ENCODE data around the gene PCDHB14. TPM values are rescaled to one million over a fixed set of nuclear protein-coding genes. Genes with fewer than 3 reads are reported as not detected.

The PCDHB14 gene
- total RNA-seq = 0.14 and 0.53 TPM in 2 replicates

GRCh38 chr5:141223112-141223783, at the start of gene PCDHB14:
TSS of gene PCDHB14 (plus strand) at chr5:141223343. CDS start at chr5:141223506, 163 bp downstream.

GRCh38 chr5:141177577-141178191, 45.5 kb upstream of the PCDHB14 start, which contains the start of gene PCDHB8:
TSS of gene PCDHB8 (plus strand) at chr5:141177790. CDS start at chr5:141178035, 245 bp downstream.

GRCh38 chr5:141182248-141182647, 40.9 kb upstream of the PCDHB14 start, which contains the start of gene PCDHB16:
TSS of gene PCDHB16 (plus strand) at chr5:141182387. CDS start at chr5:141182560, 173 bp downstream.

GRCh38 chr5:141186897-141187512, 36.1 kb upstream of the PCDHB14 start, which contains the start of gene PCDHB9:
TSS of gene PCDHB9 (plus strand) at chr5:141187161. CDS start at chr5:141187319, 158 bp downstream.

GRCh38 chr5:141192110-141192725, 30.9 kb upstream of the PCDHB14 start, which contains the start of gene PCDHB10:
TSS of gene PCDHB10 (plus strand) at chr5:141192353. CDS start at chr5:141192553, 200 bp downstream.

GRCh38 chr5:141199359-141200235, 23.5 kb upstream of the PCDHB14 start, which contains the start of gene PCDHB11:
TSS of gene PCDHB11 (plus strand) at chr5:141199627. CDS start at chr5:141199775, 148 bp downstream.

GRCh38 chr5:141208478-141208877, 14.7 kb upstream of the PCDHB14 start, which contains the start of gene PCDHB12:
TSS of gene PCDHB12 (plus strand) at chr5:141208719. CDS start at chr5:141208908, 189 bp downstream.

GRCh38 chr5:141213656-141214339, 9.3 kb upstream of the PCDHB14 start, which contains the start of gene PCDHB13:
TSS of gene PCDHB13 (plus strand) at chr5:141213919. CDS start at chr5:141214124, 205 bp downstream.

GRCh38 chr5:141245250-141245717, 22.1 kb downstream of the PCDHB14 start, which contains the start of gene PCDHB15:
TSS of gene PCDHB15 (plus strand) at chr5:141245395. CDS start at chr5:141245579, 184 bp downstream.

Other genes with a start within 250 kb of the PCDHB14 start
- gene PCDHB1, start 172.0 kb upstream of the PCDHB14 start, total RNA-seq = not detected in 2 replicates
- gene PCDHB2, start 128.7 kb upstream of the PCDHB14 start, total RNA-seq = 0.66 and 0.72 TPM in 2 replicates
- 0.14 and 0.27 TPM in 2 replicates for gene PCDHB3, start 122.9 kb upstream of the PCDHB14 start, total RNA-seq
- gene PCDHB4, start 101.5 kb upstream of the PCDHB14 start, total RNA-seq = 0.07 and 0.13 TPM in 2 replicates
- gene PCDHB5, start 88.1 kb upstream of the PCDHB14 start, total RNA-seq = 0.40 and 0.43 TPM in 2 replicates
- 0.07 TPM in 1 of 2 replicates, not detected in the other for gene PCDHB6, start 73.3 kb upstream of the PCDHB14 start, total RNA-seq
- 0.22 and 0.40 TPM in 2 replicates for gene PCDHB7, start 50.7 kb upstream of the PCDHB14 start, total RNA-seq
- gene PCDHB8, start 45.6 kb upstream of the PCDHB14 start, total RNA-seq = 0.07 and 0.13 TPM in 2 replicates
- gene PCDHB16, start 41.0 kb upstream of the PCDHB14 start, total RNA-seq = 0.07 and 0.13 TPM in 2 replicates
- 0.13 and 0.14 TPM in 2 replicates for gene PCDHB9, start 36.2 kb upstream of the PCDHB14 start, total RNA-seq
- gene PCDHB10, start 31.0 kb upstream of the PCDHB14 start, total RNA-seq = 0.22 and 0.66 TPM in 2 replicates
- 0.07 and 0.27 TPM in 2 replicates for gene PCDHB11, start 23.7 kb upstream of the PCDHB14 start, total RNA-seq
- gene PCDHB12, start 14.6 kb upstream of the PCDHB14 start, total RNA-seq = 0.07 and 0.27 TPM in 2 replicates
- 0.22 and 0.66 TPM in 2 replicates for gene PCDHB13, start 9.4 kb upstream of the PCDHB14 start, total RNA-seq
- gene PCDHB15, start 22.1 kb downstream of the PCDHB14 start, total RNA-seq = 0.14 and 0.66 TPM in 2 replicates
- gene SLC25A2, start 80.7 kb downstream of the PCDHB14 start, total RNA-seq = 0.27 and 0.50 TPM in 2 replicates
- 62.1 and 70.6 TPM in 2 replicates for gene TAF7, start 97.4 kb downstream of the PCDHB14 start, total RNA-seq
- gene PCDHGA1, start 107.2 kb downstream of the PCDHB14 start, total RNA-seq = 0.22 and 0.40 TPM in 2 replicates
- gene PCDHGA2, start 115.4 kb downstream of the PCDHB14 start, total RNA-seq = 1.1 and 1.2 TPM in 2 replicates
- gene PCDHGA3, start 120.5 kb downstream of the PCDHB14 start, total RNA-seq = 0.65 and 0.93 TPM in 2 replicates
- 0.50 and 0.66 TPM in 2 replicates for gene PCDHGB1, start 126.8 kb downstream of the PCDHB14 start, total RNA-seq
- 2.2 and 5.2 TPM in 2 replicates for gene PCDHGA4, start 131.7 kb downstream of the PCDHB14 start, total RNA-seq
- gene PCDHGB2, start 136.7 kb downstream of the PCDHB14 start, total RNA-seq = 1.3 and 2.0 TPM in 2 replicates
- gene PCDHGA5, start 140.8 kb downstream of the PCDHB14 start, total RNA-seq = 0.72 and 1.1 TPM in 2 replicates
- gene PCDHGB3, start 146.9 kb downstream of the PCDHB14 start, total RNA-seq = 1.4 and 2.9 TPM in 2 replicates
- 2.1 and 2.9 TPM in 2 replicates for gene PCDHGA6, start 150.5 kb downstream of the PCDHB14 start, total RNA-seq
- 0.65 and 2.0 TPM in 2 replicates for gene PCDHGA7, start 159.4 kb downstream of the PCDHB14 start, total RNA-seq
- 5.6 and 9.7 TPM in 2 replicates for gene PCDHGB4, start 164.4 kb downstream of the PCDHB14 start, total RNA-seq
- gene PCDHGA8, start 169.3 kb downstream of the PCDHB14 start, total RNA-seq = 0.72 and 1.6 TPM in 2 replicates
- gene PCDHGB5, start 174.6 kb downstream of the PCDHB14 start, total RNA-seq = 9.1 and 13.4 TPM in 2 replicates
- gene PCDHGA9, start 179.4 kb downstream of the PCDHB14 start, total RNA-seq = 4.3 and 4.6 TPM in 2 replicates
- 2.9 and 3.3 TPM in 2 replicates for gene PCDHGB6, start 184.7 kb downstream of the PCDHB14 start, total RNA-seq
- gene PCDHGA10, start 189.6 kb downstream of the PCDHB14 start, total RNA-seq = 4.7 and 5.5 TPM in 2 replicates
- gene PCDHGB7, start 194.3 kb downstream of the PCDHB14 start, total RNA-seq = 9.4 and 9.8 TPM in 2 replicates
- gene PCDHGA11, start 197.7 kb downstream of the PCDHB14 start, total RNA-seq = 12.5 and 13.6 TPM in 2 replicates
- 10.8 and 12.6 TPM in 2 replicates for gene PCDHGA12, start 207.2 kb downstream of the PCDHB14 start, total RNA-seq